Keratinocyte (primary cell): ENCODE data around the gene ILKAP.

Experiments used
- EZH2 ChIP-seq: IDR thresholded peaks from one replicate; pipeline ENCODE4 v1.6.1; 2012; ENCODE audit warnings: inconsistent platforms, mild to moderate bottlenecking, low read length, moderate library complexity
- TF ChIP-seq, protein P1 (sequence below), 3 experiments: IDR thresholded peaks in 1 of 3; conservative IDR thresholded peaks in 1 of 3; optimal IDR thresholded peaks in 1 of 3; 2 replicates in 2 of 3; 3 replicates in 1 of 3; pipeline versions ENCODE3 to v1.5.1; 2011; ENCODE audit warnings: low read length in 3 of 3, mild to moderate bottlenecking in 3 of 3, moderate library complexity in 2 of 3, control low read depth in 1 of 3, inconsistent platforms in 1 of 3; ENCODE audit not compliant: insufficient read depth in 2 of 3; ENCODE audit errors: extremely low read depth in 1 of 3

- TF ChIP-seq, protein P1, sequence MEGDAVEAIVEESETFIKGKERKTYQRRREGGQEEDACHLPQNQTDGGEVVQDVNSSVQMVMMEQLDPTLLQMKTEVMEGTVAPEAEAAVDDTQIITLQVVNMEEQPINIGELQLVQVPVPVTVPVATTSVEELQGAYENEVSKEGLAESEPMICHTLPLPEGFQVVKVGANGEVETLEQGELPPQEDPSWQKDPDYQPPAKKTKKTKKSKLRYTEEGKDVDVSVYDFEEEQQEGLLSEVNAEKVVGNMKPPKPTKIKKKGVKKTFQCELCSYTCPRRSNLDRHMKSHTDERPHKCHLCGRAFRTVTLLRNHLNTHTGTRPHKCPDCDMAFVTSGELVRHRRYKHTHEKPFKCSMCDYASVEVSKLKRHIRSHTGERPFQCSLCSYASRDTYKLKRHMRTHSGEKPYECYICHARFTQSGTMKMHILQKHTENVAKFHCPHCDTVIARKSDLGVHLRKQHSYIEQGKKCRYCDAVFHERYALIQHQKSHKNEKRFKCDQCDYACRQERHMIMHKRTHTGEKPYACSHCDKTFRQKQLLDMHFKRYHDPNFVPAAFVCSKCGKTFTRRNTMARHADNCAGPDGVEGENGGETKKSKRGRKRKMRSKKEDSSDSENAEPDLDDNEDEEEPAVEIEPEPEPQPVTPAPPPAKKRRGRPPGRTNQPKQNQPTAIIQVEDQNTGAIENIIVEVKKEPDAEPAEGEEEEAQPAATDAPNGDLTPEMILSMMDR (optimal IDR thresholded peaks at IDR 0.05 in 1 of 3, IDR thresholded peaks at IDR 0.05 in 1 of 3, conservative IDR thresholded peaks at IDR 0.05 in 1 of 3; ENCODE audit: extremely low read depth in 1 of 3, insufficient read depth in 2 of 3, low read length in 3 of 3): no peak
- no peak for TF ChIP-seq EZH2
Observed at GRCh38 chr2:238151205-238151604, 52.3 kb downstream of the ILKAP start.
